HG02759 (cell line): ENCODE measurements around the gene DUSP10.

Experiments used
- ATAC-seq: cut with Tn5 transposase; IDR thresholded peaks from one replicate; pipeline ENCODE4 v1.9.1; 2021; ENCODE audit warnings: mild to moderate bottlenecking, moderate library complexity; ENCODE audit not compliant: unreplicated experiment

Gene DUSP10

GRCh38 chr1:221735999-221736398 lies 5.9 kb downstream of the DUSP10 start:
- no peak for ATAC-seq

DNA sequence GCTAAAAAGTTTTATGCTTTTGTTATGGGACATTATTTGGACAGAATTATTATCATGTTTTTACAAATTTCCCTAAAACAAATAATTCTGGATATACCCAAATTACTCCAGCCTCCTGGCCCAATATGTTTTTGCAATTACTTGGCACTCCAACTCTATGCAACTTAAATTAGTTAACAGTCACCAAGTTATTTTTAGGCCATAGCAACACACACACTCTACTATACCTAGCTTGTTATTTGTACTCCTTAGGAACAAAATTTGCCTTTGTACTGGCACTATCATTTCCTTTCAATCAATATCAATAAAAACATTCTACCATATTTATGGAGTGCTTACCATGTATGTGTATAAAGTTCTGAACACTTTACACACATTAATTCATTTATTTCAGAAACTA lies 7.7 kb downstream of the DUSP10 start:
- ATAC-seq, result no peak

GRCh38 chr1:221732052-221732451 lies 9.8 kb downstream of the DUSP10 start:
- ATAC-seq, result no peak

DNA sequence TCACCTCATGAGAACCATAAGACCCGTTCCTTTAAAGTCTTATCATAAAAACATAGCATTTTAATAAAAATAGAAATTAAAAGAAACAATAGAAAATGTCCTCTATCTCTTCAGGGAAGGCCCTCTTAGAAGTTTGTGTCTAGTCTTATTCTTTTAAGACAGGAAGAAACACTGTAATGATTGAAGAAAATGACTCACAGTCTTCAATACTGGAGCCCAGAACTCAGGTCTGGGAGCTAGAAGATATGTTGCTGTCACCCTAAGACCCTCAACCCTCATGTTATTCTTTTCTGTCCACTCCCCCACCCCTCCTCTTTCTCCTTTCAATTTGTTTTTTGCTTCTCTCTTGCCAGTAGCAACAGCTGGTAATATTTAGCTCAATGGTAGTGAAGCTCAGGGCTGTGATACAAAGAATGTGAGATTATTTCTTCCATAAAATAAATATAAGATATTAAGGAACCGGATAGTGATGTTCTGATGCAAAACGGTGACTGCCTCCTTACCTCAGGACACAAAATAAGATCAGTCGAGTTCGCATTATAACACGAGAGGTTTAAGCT lies 12.0 kb downstream of the DUSP10 start:
- ATAC-seq, result no peak

DNA sequence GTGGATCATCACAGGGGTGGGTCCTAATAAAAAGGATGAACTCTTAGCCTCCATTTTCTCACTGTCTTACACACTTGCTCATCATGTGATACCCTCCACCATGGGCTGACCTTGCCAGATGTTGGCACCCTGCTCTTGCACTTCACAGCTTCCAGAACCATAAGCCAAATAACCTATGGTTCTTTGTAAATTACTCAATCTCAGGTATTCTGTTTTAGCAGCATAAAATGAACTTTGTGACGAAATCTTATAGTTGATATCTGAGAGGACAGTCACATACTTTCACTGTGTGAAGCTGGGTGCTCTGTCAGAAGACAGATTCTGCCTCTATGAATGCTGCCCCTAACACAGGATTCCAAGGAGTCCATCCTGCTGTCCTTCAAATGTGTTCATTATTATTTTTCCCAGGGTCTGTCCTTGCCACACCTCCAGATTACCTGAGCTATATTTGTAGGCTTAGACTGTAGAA lies 13.8 kb downstream of the DUSP10 start:
- no peak for ATAC-seq

GRCh38 chr1:221727146-221728036 lies 14.5 kb downstream of the DUSP10 start:
- ATAC-seq, result no peak

GRCh38 chr1:221725735-221726672 lies 15.9 kb downstream of the DUSP10 start:
- no peak for ATAC-seq

DNA sequence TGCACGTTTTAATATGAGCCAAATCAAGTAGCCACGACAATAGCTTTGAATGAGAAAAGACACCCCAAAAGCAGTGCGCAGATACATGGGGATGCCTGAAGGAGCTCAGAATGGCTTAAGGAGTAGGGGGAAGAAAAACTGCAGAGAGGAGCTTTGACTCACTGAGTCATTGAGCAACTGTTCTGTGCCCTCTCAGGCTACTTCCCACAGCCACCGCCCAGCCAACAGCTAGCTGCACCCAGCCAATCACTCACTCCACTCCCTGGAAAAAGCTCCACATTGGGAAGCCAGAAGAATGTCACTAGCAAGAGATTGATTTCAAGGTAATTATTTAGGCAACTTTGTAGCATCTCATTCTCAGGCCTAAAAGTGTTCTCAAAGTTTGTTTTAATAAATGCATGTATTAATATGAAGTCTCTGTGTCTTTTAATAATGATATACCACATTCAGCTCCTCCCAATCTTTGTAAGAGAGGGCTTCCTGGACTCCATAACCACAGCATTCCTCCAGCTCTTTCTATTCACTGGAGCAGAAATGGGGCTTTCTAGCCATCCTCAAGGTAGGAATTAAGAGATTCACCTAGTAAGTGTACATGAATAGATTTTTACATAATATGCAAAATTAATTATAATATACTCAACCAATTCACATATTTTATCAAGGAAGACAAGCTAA lies 16.8 kb downstream of the DUSP10 start:
- no peak for ATAC-seq

DNA sequence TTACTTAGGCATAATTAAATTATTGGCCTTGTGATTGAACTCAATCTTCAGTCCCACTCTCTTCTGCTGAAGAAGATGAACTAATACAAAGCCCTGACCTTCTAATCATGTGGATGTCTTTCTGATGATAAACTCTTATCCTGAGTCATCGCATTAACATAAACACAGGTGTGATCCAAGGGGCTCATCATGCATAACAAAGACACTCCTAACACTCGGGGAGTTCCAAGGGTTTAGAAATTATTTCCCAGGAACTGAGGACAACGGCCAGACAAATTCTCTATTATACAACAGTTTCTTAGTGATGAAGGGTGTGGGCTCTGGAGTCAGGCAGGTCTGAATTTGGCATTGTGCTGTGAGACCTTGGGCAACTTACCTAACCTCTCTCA lies 18.0 kb downstream of the DUSP10 start:
- no peak for ATAC-seq

GRCh38 chr1:221723018-221723847 lies 18.7 kb downstream of the DUSP10 start:
- peak; percentile 39 for ATAC-seq

GRCh38 chr1:221722254-221723017 lies 19.5 kb downstream of the DUSP10 start:
- ATAC-seq, result no peak

DNA sequence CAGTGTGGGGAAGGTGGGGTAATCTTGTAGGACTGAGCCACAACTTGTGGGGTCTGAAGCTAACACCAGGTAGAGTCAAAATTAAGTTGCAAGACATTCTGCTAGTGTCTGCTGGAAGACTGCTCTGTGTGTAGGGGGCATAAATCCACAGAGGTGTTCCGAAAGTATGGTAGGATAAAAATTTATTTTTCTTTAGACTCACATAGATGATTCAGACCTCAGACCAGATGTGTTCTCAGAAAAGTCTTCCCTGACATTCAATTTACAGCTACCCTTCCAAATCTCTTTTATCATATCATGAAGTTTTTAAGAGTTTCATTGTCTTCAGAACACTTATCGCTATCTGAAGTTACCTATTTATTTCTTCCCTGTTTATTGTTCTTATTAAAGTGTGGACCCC lies 21.3 kb downstream of the DUSP10 start:
- ATAC-seq, result no peak

DNA sequence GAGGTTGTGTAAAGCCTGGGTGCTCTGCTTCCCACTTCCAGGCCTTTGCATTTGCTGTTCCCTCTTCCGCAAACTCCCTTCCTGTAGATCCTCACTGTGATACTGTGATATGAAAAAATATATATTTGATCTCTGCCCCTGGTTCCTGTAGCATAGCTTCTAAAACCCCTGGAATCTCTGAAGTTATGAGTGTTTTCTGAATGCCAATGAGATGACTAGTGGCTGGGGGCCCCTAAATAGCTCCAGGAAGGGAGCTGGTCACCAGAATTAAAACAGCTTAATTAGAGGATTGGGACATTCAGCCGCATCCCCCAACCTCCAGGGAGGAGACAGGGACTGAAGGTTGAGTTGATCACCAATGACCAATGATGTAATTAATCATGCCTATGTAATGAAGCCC lies 21.9 kb downstream of the DUSP10 start:
- no peak for ATAC-seq

DNA sequence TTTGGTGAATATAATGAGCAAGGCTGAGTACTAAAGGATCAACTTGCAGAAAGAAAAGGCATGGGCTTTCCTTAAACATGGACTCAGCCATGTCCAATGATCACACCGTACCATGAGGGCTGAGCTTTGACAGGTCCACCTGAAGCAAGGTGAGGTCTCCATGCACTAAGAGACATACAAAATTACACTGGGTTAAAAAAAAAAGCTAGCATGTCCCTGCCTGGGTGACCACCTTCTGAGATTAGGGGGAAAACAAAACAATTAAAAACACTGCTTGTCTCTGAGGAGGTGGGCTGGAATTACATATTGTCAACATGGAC lies 22.7 kb downstream of the DUSP10 start:
- ATAC-seq, result no peak

- no peak for ATAC-seq
Measured at GRCh38 chr1:221718381-221719277, 23.3 kb downstream of the DUSP10 start.

DNA sequence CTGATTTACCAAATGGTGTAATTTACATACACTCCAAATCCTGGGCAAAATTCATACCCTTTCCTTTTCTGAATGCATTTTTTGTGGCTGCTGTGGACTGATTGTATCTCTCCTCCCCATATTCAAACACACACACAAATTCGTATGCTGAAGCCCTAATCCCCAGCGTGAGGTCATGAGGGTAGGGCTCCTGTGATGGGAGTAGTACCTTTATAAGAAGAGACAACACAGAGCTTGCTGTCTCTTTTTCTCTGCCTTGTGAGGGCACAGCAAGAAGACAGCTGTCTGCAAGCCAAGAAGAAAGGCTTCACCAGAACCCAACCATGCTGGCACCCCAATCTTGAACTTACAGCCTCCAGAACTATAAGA lies 24.4 kb downstream of the DUSP10 start:
- ATAC-seq, result no peak

GRCh38 chr1:221716713-221717484 lies 25.0 kb downstream of the DUSP10 start:
- ATAC-seq, result no peak
